ENCODE measurements around the gene CLEC16A.

The CLEC16A gene

DNA sequence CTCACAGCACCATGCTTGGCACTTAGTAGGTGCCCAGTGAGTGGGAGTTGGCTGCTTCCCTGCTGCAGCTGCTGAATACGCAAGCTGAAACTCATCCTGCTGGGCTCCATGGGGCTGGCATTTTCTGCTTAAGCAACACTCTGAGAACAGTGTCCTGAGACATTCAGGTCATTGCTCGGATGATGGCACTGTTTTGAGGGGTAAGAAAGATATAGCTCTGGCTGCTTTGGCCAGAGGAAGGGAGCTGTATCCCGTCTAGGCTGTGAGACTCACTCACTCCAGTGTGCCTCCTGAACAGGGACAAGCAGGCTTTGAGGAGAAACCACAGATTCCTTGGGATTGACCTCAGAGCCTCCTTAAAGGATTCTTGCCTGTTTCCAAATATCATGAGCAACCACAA lies 120.5 kb downstream of the CLEC16A start:
- no peak for DNase-seq

GRCh38 chr16:11066261-11066870 lies 122.0 kb downstream of the CLEC16A start:
- DNase-seq, result no peak

GRCh38 chr16:11067266-11067665 lies 122.9 kb downstream of the CLEC16A start:
- DNase-seq, result no peak

GRCh38 chr16:11067697-11068141 lies 123.4 kb downstream of the CLEC16A start:
- DNase-seq, result no peak

DNA sequence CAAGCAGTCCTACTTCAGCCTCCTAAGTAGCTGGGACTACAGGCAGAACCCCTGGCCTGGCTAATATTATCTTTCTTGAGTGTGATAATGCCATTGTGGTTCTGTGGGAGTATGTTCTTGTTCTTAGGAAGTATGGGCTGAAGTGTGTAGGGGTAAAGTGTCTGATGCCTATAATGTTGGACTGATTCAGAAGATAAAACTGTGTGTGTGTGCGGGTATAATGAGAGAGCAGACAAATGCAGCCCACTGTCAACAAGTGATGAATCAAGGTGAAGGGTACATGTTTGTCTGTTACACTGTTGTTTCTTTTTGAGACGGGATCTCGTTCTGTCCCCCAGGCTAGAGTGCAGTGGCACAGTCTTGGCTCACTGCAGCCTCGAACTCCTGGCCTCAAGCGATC lies 127.5 kb downstream of the CLEC16A start:
- no peak for DNase-seq

- DNase-seq, result no peak
Observed at GRCh38 chr16:11072420-11073153, 128.2 kb downstream of the CLEC16A start.

DNA sequence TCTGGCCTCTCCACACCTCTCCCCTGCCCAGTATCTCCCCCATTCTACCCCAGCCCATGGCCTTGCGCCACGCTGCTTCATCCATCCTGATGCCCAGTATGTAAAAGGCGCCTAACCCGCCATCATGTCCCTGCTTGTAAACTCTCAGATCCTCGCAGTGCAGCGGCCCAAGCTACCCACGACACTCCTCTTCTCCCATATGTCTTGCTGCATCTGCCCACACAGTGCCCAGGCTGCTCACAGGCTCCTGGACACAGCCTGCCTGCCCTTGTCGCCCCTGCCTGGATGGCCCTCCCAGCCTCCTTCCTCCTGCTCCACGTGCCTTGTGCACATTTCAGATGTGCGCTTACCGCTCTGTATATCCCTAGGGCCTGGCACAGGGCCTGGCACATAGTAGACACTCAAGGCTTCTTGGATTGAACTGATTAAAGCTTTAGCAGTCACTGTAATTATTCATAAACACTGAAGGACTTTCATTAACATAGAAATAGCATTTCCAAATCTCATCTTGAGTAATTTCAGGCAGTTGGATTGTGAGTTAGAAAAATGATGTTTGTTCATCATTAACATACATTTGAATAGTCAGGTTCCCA lies 129.1 kb downstream of the CLEC16A start:
- DNase-seq, result no peak

- no peak for DNase-seq
Observed at GRCh38 chr16:11074131-11074530, 129.8 kb downstream of the CLEC16A start.

- DNase-seq, result no peak
Observed at GRCh38 chr16:11075163-11075562, 130.8 kb downstream of the CLEC16A start.

- no peak for DNase-seq
Observed at GRCh38 chr16:11076259-11077018, 132.1 kb downstream of the CLEC16A start.

DNA sequence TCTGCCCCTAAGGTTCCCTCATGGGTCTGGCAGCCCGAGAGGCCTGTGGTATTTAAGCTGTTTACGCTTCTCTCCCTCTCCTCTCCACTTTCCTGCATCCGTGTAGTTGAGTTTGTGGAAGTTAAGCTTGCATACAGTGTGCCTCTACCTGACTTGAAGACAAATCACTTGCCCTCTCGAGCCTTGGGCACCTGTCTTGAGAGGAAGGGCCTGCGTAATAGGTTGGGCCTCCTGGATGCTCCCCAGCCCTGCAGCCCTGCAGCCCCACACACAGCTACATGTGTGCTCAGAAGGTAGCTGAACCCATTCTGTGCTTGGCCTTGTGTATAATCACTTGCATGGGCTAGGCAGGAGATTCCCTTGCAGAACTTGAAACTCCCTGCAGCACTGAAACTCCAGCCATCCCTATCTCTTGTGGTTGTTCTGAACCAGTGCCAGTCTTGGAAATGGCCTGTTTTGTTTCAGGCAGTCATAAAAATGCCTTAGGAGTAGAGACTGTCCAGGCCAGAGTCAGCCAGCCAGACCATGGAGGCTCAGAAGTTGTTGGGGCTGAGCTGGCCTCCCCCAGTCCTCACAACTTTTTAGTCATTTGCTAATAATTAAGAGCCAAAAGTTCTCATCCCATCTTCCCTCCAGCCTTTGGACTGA lies 134.6 kb downstream of the CLEC16A start:
- DNase-seq, result peak; percentile 54

GRCh38 chr16:11079652-11080187 lies 135.4 kb downstream of the CLEC16A start:
- DNase-seq, result peak; percentile 46

GRCh38 chr16:11080327-11080967 lies 136.1 kb downstream of the CLEC16A start:
- DNase-seq, result no peak

GRCh38 chr16:11080999-11081630 lies 136.8 kb downstream of the CLEC16A start:
- DNase-seq, result no peak

DNA sequence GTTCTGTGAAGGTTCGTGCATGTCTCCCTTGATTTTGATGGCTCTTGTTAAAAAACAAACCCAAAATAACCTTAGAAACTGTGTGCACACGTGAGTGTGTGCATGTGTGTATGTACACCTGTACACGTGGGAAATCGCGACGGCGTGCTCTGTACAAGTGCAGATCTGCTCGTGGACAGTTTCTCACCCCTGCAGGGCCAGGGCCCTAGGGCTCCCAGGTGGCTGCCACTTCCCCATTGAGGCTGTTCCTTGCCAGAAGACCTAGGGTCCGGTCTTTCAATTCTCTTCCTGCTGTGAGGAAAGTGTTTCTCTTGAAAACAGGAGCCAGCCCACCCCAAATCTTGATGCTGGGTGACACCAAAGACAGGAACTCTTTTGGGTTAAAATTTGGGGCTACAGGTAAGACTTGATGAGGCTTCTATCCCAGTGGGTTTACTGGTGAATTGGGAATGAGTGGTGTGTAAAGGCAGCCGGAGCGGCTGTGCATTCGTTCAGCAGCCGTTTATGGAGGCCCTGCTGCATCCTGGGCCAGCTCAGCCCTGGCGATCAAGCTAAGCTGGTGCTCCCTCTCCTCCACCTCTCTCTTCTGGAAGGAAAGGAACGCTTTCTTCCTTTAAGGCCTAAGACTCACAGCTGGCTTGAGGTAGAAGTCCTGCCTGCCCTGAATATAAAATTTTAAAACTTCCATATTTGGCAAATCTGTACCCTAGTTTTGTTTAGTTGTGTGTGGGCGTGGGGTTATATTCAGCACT lies 137.9 kb downstream of the CLEC16A start:
- DNase-seq, result no peak

DNA sequence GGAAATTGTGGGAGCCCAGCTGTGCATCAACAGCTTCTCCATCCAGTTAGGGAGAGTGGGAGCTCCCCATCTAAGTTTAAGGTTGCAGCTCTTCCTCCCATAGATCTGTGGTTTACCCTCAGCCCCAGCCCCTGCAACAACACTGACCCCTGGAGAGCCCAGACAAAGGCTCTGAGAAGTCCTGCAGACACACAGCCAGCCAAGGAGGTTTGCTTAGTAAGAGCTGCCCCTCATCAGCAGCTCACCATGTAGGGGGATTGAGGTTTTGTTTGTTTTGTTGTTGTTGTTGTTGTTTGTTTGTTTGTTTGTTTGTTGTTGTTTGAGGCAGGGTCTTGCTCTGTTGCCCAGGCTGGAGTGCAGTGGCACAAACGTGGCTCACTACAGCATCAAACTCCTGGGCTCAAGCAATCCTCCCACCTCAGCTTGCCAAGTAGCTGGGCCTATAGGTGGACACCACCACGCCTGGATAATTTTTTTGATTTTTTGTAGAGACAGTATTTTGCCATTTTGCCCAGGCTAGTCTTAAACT lies 138.6 kb downstream of the CLEC16A start:
- DNase-seq, result no peak

DNA sequence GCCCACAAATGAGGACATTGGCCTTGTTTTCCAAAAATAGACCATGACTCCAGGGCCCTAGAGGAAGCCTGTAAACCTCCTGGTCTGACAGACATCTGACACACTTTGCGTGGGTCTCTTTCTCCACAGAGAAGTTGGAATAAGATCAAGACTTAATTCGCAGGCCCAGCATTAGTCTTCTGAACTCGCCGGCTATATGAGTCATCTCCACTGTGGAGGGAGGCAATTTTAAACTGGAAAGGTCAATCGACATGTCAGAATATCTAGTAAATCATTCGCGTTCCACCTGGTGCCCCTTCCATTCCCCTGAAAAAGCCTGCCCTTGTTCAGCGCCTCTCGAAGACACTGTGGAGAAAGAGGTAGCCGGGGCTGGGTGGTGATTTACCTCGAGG lies 140.1 kb downstream of the CLEC16A start:
- DNase-seq, result no peak

DNA sequence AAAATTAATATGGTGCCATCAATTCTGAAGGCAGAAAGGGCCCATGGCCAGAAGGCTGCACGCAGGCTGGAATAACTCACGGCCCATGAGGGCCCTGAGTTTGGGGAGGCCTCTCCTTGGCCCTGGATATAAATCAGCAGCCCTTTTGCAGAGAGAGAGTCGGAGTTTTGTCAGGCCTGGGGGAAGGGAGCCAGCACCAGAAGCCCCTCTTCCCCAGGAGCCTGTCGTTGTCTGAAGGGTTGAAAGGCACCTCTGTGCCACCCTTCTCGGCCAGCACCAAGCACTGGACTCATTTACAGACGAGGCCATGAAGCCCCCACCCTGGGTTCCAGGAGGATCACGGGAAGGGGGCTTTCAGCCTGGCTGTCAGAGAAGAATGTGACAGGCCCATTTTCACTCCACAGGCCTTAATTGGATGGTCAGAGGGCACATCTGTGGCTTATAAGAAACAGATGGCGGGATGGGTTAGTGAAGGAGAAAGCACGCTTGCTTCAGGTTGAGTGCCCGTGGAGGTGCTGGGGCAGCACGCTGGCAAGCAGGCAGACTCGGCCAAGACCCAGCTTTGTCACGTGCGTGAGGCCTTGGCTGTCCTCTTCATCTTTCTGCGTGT lies 140.6 kb downstream of the CLEC16A start:
- DNase-seq, result no peak

DNA sequence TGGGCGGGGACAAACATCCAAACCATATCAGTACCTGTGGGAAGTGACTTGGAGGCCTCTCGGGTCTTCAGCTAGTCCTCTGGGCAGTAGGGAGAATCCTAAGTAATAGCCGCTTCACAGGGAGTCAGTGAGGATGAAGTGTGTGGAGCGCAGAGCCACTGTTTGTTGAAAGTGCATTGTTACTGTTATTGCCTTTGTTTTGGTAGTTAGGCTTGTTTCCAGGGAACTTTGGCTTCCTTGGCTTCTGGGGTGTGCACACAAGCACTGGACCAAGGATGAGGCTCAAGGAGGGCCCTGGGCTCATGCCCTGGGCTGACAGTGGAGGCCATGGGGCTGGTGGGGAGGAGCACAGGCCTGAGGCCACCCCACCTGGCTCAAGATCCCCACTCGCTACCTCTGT lies 141.6 kb downstream of the CLEC16A start:
- no peak for DNase-seq

GRCh38 chr16:11087691-11088073 lies 143.3 kb downstream of the CLEC16A start:
- DNase-seq, result no peak

Measured in right hindlimb (tissue), 1 donor.